GM18508 (cell line): ENCODE results near the gene THRSP.
"Not testable (repeated sequence)": the region's sequence is repeated elsewhere in the genome, so short reads cannot be mapped to it uniquely, and the experiment has no call there.

Experiments used
- ATAC-seq: cut with Tn5 transposase; IDR thresholded peaks from one replicate; pipeline ENCODE4 v1.9.1; 2021; ENCODE audit warnings: moderate number of reproducible peaks; ENCODE audit not compliant: insufficient read depth, unreplicated experiment

Gene THRSP

DNA sequence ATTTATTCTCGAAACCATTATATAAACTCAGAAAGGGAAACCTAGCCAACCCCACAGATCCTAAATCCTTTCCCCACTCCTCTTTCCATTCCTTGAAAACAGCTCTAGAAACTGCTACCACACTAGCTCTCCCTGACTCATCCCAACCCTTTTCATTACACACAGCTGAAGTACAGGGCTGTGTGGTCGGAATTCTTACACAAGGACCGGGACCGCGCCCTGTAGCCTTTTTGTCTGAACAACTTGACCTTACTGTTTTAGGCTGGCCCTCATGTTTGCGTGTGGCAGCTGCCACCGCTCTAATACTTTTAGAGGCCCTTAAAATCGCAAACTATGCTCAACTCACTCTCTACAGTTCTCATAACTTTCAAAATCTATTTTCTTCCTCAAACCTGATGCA, 20.8 kb downstream of the THRSP start:
- ATAC-seq: not testable (repeated sequence)

DNA sequence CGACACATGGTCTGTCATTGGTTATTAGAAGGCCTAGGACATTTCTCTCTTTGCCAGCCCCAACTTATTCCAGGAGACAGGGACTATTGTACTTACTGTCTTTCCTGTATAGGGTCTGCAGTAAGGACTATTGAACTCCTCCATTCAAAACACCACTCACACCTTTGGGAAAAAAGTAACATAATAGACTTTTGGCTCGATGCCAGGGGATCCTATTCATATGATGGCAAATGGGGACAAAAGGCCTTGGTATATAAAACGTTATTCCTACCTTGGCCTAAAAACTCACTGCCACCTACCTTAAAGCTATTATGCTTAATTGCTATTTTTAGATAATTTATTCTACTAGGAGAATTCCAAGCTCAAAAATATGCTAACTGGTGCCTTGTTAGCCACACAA, 22.3 kb downstream of the THRSP start:
- no peak for ATAC-seq

DNA sequence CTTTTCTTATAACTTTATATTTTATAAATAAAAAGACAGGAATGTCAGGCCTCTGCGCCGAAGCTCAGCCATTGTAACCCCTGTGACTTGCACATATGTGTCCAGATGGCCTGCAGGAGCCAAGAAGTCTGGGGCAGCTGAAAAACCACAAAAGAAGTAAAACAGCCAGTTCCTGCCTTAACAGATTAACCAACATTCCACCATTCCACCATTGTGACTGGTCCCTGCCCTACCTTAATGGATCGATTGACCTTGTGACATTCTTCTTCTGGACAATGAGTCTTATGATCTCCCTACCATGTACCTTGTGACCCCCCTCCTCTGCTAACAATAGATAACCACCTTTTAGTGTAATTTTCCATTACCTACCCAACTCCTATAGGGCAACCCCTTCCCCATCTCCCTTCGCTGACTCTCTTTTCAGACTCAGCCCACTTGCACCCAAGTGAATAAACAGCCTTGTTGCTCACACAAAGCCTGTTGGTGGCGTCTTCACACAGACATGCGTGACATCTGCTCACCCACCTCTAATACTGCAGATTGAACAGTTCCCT, 22.9 kb downstream of the THRSP start:
- ATAC-seq: not testable (repeated sequence)

DNA sequence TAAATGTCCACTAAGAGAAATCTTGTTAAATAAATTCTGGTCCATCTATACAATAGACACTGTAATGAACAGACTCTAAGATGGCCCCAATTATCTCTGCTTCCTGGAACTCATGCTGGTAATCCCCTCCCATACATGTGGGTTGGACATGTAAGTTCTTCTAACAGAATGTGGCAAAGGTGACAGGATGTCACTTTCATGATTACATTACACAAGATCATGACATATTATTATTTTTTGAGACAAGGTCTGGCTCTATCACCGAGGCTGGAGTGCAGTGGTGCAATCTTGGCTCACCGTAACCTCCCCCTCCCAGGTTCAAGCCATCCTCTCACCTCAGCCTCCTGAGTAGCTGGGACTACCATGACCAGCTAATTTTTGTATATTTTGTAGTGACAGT, 30.6 kb downstream of the THRSP start:
- ATAC-seq: no peak

DNA sequence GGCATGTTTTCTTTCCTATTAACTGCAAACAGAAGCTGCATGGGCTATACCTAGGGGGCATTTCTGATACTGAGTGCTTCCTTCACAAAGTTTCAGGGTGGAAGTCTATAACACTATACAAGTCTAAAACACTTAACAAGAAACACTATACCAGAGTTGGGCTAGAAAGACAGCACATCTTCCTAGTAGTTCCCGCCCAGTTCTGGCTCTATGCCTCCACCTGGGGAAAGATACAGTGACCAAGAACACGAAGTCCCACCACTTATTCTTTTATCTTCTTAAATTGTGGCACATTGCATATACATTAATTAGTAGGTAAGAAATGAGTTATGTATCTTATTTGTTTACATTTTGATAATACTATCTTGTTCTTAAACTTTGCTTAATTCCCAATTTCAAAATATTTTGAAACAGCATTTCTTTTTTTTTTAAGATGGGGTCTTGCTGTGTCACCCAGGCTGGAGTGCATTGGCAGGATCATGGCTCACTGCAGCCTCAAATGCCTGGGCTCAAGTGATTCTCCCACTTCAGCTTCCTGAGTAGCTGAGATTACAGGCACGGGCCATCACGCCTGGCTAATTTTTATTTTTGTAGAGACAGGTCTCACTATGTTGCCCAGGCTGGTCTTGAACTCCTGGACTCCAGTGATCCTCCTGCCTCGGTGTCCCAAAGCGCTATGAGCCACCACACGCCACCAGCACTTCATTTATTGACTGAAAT, 34.2 kb downstream of the THRSP start:
- no peak for ATAC-seq

DNA sequence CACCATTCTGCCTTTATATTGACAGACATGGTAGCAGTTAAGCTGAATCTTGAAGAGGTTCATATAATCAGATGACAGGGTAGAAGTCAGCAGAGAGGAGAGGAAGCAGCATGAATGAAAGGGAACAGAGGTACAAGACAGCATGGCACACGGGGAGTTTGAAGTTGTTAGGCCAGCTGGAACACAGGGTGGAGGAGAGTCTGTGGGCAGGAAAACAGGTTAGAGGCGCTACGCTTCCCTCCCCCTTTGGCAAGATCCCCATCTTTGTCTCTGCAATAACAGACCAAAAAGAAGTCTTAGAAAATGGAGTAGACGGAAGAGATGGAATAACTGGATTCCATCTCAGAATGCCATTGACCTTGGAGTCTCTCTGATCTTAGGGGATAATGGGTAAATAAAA, 36.0 kb downstream of the THRSP start:
- ATAC-seq: no peak

DNA sequence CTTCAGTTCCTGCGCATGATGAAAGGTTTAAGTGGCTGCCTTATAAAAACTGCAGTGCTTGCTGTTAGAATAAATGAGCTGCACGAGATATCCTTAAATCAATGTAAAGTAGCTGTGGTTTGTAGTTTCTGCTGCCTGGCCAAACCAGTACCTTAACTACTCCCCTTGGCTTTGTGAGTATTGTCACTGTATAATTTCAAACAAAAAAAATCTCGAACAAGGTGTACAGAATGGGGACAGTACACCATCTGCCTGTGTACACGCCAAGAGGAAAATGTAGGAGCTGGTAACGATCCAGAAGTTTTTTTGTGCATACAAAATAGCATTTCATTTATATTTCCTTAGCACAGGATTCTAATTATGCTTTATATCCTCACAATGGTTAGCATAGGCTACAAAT, 36.6 kb downstream of the THRSP start:
- no peak for ATAC-seq

DNA sequence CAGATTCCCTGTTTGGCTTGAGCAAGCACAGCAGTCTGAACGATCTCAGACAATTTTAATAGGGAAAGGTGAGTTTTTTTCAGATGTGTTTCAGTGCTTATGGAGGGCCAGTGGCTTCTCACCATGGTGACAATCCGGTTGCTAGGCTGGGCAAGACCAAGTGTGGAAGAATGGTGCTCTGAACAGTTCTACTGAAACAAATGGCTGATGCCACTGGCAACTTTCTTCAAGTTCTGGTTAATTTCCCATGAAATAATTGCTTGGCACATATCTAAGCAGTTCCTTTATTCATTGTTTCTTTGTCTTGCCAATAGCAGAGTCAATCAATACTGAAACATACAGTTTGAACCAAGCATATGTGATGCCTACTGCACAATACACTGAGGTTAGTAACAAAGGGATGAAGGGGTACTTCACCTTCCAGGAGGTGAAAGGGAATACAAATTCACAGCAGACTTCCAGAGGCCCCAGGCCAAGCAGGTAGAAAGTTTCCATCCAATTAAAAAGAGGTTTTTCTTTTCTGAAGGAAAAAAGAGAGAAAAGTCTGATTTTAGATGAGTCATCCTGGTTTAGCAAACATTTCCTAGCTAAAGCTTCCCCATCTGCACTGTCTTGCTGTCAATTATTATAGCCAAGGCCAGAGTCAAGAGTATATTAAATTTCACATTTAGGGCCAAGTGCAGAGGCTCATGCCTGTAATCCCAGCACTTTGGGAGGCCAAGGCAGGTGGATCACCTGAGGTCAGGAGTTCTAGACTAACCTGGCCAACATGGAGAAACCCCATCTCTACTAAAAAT, 37.2 kb downstream of the THRSP start:
- ATAC-seq: no peak

DNA sequence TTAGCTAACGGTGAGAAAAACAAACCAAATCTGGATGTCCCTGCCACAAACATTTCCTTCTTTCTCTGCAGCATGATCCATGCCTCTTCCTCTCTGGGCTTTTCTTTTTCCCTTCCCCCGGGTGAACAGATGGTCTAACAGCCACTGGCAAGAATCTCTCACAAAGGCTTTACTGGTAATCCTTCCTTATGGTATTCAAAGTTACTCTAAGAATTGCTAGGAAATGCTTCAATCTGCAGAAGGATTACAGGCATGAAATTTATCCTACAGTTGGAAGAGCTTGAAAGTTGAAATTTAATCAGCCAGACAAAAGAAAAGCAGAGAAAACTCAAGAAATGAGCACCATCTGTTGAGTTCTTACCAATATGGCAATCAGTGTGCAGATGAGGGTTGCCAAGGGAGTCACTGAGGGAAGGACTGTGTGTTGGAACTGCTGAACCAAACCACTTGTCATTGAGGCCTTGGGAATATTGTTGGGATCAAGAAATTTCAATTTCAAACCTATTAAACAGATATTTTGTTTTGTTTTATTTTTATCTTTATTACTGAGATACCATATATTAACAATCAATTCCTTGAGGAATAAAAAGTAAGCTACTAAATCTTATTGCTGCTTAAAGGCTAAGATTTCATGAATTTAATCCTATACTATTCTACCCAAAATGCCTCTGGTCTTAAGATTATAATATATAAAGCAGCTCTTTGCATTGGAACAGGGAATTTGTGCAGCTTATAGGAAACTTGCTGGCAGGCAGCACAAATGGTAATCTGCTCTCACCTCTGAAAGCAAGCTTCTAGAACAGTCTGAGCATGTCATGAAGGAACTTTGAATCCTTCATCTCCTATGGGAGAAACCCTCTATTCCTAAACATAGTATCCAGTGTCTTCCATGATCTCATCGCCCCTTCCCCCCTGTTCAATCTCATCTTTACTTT, 45.7 kb downstream of the THRSP start:
- ATAC-seq: no peak

DNA sequence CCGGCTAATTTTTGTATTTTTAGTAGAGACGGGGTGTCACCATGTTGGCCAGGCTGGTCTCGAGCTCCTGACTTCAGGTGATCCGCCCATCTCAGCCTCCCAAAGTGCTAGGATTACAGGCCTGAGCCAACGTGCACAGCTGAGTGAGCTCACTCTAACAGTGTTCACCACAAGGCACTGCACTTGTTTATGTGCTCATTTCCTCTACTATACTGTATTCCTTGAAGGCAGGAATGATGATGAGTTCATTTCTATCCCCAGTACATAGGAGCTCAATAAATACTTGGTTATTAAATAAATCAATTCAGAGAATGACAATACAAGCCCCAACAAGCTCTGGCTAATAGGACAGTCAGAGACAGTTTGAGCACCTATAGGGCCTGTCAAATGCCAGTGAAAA, 46.7 kb downstream of the THRSP start:
- ATAC-seq: no peak

DNA sequence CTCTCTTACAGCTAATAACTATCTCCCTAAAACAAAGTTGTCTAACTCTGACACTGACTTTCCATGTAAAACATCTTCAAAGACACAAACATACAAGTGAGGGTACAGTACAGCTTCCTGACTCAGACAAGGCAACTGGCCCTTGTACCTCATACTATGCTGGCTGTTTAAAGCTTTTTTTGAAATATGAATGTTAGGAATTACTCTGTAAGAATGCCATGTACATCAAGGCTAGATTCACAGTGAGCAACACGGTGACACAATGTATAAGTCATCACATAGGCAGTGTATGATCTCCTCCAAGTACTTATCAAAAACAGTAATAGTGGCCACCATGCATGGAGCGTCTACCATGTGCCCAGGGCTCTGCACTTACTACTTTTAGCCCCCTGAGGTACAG, 47.2 kb downstream of the THRSP start:
- ATAC-seq: no peak

DNA sequence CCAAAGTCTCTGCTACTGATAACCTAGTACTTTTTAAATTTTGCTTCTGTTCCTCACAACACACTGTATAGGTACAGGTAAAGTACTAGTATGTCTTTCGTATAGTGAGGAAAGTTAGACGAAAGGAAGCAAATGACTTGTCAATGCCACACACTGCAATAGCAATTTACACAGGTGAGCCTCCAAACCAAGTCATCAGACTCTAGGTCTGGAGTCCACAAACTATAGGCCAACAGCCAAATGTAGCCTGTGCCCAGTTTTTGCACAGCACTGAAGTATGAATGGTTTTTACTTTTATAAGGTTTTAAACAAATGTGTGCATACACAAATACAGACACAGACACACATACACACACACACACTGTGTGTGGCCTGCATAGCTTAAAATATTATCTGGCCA, 47.6 kb downstream of the THRSP start:
- no peak for ATAC-seq

DNA sequence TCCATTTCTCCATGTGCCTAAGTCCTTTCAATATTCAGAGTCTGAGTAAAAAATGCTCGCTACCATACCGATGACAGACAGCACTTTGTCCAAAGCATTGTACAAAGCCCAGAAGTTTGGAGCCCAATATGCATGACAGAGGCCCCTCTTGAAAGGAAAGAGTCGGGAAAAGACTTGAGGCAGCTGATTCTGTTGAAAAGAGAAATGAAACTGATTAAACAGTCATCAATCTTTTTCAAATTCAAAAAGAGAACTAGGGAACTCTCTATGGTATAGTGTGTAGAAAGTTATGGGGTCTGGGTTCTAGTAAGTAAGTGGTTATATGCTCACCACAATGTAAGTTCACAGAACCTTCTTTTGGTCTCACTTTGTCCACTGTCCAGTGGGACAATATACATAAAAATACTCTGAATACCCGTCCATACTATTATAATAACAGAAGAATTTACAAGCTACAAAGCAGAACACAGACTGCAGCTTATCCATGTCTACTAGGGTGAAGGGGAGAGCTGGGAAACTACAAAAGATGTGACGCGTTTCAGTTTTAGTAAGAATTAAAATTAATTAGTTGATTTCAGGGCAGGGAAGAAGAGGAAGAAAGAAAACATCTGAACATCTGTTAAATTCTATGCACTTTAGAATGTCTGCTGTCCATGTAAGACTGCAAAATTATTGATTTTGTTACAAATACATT, 49.1 kb downstream of the THRSP start:
- no peak for ATAC-seq
